Tibial nerve (tissue), 4 donors: ENCODE results near the gene CYTH2.
"Not testable (repeated sequence)": the region's sequence is repeated elsewhere in the genome, so short reads cannot be mapped to it uniquely, and the experiment has no call there.

Experiments used
- EP300 ChIP-seq, 2 donors: sonication (generic); formaldehyde crosslinking; IDR thresholded peaks; one replicate each; pipeline ENCODE4 v1.6.1; 2017; ENCODE audit warnings: antibody characterized with exemption in 2 of 2, mild to moderate bottlenecking in 1 of 2
- POLR2A ChIP-seq, 2 donors: fragments of 450-650 bp; IDR thresholded peaks; one replicate each; pipeline ENCODE4 v1.6.1; 2017; ENCODE audit warnings: antibody characterized with exemption in 2 of 2, mild to moderate bottlenecking in 2 of 2, moderate library complexity in 2 of 2
- TF ChIP-seq, protein P1 (sequence below), 5 experiments: fragments of 200-600 bp in 3 of 5; fragments of 450-650 bp in 2 of 5; sonication (generic) in 3 of 5; IDR thresholded peaks; one replicate each; pipeline ENCODE4 v1.5.1; 2016 to 2019; ENCODE audit warnings: antibody characterized with exemption in 5 of 5, mild to moderate bottlenecking in 3 of 5, moderate library complexity in 2 of 5

- TF ChIP-seq, protein P1, sequence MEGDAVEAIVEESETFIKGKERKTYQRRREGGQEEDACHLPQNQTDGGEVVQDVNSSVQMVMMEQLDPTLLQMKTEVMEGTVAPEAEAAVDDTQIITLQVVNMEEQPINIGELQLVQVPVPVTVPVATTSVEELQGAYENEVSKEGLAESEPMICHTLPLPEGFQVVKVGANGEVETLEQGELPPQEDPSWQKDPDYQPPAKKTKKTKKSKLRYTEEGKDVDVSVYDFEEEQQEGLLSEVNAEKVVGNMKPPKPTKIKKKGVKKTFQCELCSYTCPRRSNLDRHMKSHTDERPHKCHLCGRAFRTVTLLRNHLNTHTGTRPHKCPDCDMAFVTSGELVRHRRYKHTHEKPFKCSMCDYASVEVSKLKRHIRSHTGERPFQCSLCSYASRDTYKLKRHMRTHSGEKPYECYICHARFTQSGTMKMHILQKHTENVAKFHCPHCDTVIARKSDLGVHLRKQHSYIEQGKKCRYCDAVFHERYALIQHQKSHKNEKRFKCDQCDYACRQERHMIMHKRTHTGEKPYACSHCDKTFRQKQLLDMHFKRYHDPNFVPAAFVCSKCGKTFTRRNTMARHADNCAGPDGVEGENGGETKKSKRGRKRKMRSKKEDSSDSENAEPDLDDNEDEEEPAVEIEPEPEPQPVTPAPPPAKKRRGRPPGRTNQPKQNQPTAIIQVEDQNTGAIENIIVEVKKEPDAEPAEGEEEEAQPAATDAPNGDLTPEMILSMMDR (IDR thresholded peaks at IDR 0.05), result not testable (repeated sequence)
- TF ChIP-seq POLR2A, EP300 (IDR thresholded peaks at IDR 0.05): not testable (repeated sequence)
Measured at GRCh38 chr19:48486706-48487105, 17.5 kb downstream of the CYTH2 start.
